Measurements from ENCODE around the gene BRIP1.
"Not testable (repeated sequence)": the region's sequence is repeated elsewhere in the genome, so short reads cannot be mapped to it uniquely, and the experiment has no call there.

Gene BRIP1

DNA sequence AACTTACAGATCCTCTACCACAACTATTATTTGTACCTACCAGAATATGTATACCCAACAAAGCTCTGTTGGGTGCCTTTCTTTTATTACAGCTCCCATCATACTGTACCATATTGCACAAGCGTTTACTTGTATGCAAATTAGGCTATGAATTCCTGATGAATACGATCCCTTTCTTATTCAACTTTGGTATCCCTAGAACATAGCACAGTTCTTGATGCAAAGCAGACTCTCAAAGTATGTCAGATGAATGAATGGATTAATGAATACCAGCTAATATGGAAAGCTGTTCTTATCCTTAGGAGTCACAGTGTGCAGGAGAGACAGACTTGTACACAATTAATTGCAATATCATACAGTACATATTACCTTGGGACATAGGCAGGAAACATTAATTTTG is 192.6 kb downstream of the BRIP1 start:
- DNase-seq (ENCODE audit: low read depth in 3 of 3, low spot score in 1 of 3) = no peak

DNA sequence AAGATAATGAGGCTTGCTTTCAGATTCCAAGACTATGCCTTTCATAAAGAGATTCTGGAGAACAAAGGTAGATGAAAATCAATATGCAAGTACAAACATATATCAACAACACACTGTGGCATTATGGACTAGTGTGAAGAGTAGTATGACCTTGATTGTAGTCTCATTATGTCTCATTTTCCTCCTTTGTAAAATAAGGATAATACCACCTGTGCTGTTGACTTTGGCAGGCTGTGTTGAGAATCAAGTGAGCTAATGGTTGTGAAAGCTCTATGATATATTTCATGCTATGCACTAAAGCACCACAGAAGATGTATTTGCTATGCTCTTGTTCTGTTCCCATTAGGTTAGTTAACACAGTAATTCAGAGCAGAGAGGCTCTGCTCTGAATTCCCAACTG is 193.8 kb downstream of the BRIP1 start:
- DNase-seq (ENCODE audit: low read depth in 3 of 3, low spot score in 1 of 3) = no peak

DNA sequence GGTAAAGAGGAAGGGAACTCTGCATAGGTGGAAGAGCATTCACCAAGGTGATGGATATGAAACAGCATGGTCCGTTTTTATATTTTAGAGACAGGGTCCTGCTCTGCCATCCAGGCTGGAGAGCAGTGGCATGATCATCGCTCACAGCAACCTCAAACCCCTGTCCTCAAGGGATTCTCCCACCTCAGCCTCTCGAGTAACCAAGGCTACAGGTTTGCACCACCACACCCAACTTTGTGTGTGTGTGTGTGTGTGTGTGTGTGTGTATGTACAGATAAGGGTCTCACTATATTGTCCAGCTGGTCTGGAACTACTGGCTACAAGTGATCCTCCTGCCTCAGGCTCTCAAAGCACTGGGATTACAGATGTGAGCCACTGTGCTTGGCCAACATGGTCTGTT is 194.8 kb downstream of the BRIP1 start:
- DNase-seq (ENCODE audit: low read depth in 3 of 3, low spot score in 1 of 3) = no peak

DNA sequence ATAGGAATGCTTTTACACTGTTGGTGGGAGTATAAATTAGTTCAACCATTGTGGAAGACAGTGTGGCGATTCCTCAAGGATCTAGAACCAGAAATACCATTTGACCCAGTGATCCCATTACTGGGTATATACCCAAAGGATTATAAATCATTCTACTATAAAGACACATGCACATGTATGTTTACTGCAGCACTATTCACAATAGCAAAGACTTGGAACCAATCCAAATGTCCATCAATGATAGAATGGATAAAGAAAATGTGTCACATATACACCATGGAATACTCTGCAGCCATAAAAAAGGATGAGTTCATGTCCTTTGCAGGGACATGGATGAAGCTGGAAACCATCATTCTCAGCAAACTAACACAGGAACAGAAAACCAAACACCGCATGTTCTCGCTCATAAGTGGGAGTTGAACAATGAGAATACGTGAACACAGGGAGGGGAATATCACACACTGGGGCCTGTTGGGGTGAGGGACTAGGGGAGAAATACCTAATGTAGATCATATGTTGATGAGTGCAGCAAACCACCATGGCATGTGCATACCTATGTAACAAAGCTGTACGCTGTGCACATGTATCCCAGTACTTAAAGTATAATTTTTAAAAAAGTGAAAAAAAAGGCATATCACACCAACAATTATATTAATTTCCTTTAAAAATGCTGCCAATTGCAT is 196.8 kb downstream of the BRIP1 start:
- DNase-seq (ENCODE audit: low read depth in 3 of 3, low spot score in 1 of 3) = not testable (repeated sequence)

DNA sequence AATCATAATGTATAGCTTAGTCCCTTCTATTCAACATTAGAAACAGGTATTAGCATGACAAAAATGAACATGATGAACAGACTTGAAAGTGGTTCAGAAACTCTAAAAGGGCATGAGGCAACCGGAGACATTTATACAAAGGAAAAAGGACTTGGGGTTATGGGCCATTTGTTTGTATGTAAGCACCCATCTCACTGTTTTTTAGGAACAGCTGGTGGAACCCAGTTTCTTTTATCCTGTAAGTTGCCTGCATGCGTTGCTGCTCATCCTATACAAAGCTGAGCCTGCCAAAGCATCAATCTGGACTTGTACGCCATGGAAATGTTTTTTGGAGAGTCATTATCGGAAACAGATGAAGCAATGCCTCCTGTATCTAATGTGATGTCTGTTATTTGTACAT is 200.0 kb downstream of the BRIP1 start:
- no peak for DNase-seq (ENCODE audit: low read depth in 3 of 3, low spot score in 1 of 3)

DNA sequence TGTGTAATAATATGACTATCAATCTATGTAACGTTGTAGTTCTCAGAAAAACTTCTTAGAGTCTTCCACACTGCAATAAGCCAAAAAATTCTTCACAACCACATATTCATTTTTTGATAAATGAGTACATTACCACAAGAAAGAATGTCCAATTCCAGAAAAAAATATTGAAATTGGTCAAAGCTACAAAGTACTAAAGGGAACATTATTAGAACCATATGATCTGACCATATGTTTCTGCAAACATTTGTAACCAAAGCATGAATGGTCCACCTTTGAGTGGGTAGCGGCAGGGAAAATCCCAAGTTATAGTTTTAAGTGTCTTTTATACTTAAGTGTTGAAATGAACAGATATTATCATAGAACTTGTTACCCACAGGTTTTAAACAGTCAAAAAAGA is 200.6 kb downstream of the BRIP1 start:
- DNase-seq (ENCODE audit: low read depth in 3 of 3, low spot score in 1 of 3) = no peak

DNA sequence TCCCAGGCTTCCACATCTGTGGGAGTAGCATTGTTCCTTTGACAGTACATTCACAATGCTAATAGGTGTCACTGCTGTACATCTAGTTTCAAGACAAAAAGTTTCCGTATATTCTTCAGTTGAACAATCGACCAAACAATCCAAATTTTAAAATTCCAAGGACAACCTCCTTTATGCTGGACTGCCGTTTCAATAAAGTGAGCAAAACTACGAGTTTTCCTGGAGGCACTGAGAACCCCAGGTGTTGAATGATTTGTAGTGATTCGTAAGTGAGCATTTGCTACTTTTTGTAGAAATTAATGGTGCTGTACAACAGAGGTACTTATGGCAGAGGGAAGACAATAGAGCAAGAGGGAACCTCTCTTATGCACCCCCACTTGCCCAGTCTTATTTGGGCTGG is 201.1 kb downstream of the BRIP1 start:
- DNase-seq (ENCODE audit: low read depth in 3 of 3, low spot score in 1 of 3) = no peak

DNA sequence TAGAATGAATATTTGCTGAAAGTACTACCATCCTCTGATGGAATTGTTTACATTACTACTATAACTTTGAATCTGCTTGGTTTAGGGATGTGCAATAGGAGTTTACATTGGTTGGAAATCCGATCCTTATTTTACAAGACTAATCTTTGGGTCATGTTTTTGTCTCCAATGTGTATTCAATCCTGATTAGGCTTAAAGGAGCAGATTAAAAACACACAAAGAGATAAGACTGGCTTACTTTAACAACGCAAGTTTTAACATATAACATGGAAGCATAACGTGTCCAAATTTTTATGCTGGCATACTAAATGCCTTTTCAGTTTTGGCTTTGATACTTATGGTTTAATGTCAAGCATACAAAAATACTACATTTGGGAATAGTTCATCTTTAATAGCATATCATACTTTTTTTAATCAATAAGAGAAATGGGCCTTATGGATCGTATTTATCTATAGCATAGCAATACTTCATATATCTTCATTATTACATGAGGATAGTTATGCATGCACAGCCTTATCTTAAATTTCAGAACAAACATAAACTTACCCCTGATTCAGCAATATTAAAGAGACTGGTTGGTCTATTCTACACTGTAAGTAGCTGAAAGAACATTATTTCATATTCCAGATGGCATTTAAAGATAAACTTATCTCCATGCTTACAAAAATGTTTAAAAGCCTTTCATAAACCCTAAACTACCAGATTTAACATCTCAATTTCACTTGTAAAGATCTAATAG is 202.4 kb downstream of the BRIP1 start:
- no peak for DNase-seq (ENCODE audit: low read depth in 3 of 3, low spot score in 1 of 3)

DNA sequence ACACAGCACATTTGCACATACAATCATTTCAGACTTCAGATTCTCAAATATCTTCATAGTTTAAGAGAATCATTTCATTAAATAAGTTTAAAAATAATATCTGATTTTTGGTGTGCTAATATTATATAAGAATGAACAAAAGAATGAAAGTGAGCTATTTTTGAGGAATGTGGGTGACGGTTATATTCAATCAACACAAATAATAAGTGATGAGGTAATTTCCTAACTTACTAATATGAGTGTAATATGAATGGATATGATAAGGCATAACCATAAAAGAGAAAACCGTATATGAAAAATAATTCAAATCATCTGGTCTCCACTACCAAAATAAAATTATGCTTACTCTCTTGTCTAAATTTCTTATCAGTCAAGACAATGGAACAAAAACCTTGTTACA is 203.9 kb downstream of the BRIP1 start:
- no peak for DNase-seq (ENCODE audit: low read depth in 3 of 3, low spot score in 1 of 3)

DNA sequence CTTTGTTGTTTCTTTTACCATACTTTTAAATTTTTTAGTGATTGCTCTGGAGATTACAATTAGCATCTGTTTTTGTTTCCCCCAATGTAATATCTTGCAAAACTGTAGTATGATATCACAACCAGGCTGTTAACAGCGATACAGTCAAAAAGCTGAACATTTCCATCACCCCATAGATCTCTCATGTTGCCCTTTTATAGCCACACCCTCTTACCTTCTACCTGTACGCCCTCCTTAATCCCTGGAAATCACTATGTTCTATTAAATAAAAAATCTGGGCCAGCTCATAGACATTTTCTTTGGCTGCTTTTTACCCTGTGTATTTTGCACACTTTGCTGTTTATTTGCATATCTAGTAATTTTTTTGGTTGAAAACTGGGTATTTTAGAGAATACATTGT is 205.1 kb downstream of the BRIP1 start:
- DNase-seq (ENCODE audit: low read depth in 3 of 3, low spot score in 1 of 3) = no peak

DNA sequence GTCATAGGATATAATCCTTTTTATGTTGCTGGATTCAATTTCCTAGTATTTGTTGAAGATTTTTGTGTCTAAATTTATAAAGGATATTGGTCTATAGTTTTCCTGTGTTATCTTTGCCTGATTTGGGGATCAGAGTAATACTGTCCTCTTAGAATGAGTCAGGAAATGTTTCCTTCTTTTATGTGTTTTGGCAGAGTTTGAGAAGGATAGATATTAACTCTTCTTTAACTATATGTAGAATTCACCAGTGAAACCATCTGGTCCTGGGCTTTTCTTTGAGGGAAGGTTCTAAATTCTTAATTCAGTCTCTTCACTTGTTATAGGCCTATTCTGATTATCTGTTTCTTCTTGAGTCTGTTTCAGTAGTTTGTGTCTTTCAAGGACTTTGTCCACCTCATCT is 206.0 kb downstream of the BRIP1 start:
- DNase-seq (ENCODE audit: low read depth in 3 of 3, low spot score in 1 of 3) = no peak

DNA sequence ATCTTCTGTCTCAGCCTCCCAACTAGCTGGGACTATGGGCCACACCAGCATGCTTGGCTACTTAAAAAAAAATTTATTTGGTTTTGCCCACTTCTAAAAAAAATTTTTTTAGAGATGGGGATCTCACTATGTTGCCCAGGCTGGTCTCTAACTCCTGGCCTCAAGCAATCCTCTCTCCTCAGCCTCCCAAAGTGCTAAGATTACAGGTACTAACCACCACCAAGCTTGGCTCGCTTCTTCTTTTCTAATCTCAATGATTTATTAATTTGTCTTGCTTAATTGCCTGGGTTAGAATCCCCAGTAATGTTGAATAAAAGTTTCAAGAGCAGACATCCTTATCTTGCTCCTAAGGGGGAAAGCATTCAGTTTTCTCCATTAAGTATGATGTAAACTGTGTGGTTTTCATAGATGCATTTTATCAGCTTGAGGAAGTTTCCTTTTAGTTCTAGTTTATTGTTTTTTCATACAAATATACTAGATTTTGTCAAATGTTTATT is 206.6 kb downstream of the BRIP1 start:
- no peak for DNase-seq (ENCODE audit: low read depth in 3 of 3, low spot score in 1 of 3)

DNA sequence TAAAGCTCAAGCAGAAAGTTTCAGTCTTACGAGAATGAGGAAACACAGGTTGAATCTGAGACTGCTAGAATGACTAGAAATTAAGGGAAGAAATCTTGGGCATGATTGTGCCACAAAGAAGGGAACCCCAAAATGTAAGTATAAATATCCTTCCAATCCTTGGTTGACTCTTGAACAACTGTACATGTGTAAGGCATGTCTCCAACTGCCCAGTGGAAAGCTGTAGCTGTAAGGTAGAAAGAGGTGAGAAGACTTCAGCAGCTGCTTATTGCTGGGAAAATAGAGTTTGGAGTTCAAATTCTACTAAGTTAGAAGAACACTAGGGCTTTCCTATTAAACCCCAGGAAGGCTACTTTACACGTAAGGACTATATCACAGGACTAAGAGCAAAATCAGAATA is 212.6 kb downstream of the BRIP1 start:
- DNase-seq (ENCODE audit: low read depth in 3 of 3, low spot score in 1 of 3) = no peak

DNA sequence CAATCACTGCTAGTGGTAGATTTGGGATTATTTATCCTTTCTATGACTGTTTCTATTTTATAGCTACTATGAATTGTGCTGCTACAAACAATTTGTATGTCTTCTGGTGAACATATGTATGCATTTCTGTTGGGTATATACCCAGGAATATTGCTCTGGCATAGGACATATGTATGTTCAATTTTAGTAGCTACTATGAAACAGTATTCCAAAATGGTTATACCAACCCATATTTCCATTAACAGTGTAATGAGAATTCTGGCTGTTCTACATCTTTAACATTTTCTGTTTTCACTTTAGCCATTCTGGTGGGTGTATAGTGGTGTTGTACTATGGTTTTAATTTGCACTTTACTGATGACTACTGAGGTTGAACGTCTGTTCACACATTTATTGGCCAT is 214.7 kb downstream of the BRIP1 start:
- DNase-seq (ENCODE audit: low read depth in 3 of 3, low spot score in 1 of 3) = no peak

DNA sequence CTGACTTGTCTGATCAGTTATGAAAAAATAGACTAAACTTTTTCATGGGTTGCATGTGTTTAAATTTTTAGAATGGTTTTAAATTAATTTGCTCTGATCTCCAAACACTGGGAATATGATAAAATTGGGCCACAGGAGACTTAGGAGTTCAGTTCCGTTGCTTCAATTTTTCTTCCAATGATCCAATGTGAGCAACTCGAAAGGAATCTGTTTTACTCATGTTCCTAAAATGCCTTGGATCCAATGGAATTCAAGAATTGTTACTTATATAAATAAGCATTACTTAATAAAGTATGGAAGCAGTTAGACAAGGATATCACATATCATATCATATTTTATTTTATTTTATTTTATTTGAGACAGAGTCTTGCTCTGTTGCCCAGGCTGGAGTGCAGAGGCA is 216.3 kb downstream of the BRIP1 start:
- no peak for DNase-seq (ENCODE audit: low read depth in 3 of 3, low spot score in 1 of 3)

DNA sequence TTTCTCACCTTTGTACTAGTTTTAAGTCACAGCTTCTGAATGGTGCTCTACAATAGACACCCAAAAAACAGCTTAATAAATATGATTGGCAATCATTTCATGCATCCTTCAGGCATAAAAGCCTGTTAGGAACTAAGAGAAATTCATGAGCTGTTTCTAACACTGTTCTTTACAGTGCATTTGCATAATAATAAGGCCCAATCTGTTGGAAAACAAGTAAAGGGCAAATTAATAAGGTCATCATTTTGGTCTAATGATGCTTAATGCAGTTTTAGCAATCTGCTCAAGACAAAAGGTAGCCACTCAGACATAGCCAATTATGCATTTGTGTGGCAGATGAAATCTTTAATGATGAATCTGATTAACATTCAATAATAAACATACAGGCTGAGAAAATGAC is 216.8 kb downstream of the BRIP1 start:
- DNase-seq (ENCODE audit: low read depth in 3 of 3, low spot score in 1 of 3) = no peak

DNA sequence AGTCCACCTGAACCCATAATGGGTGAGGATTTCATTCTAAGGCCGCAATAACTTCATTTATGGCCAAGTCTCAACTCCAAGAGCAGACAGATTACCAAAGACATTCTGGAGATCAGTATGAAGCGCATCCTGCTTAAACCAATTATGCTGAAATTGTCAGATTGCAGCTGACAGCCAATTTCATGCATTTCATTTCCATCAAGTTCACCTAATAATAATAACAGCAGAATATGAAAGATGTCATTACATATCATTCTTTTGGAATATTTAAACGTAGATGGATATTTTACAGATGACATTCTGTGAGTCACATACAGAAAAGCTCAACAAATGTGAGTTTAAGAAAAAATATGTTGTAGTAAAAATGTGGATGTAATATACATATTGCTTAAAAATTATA is 217.4 kb downstream of the BRIP1 start:
- DNase-seq (ENCODE audit: low read depth in 3 of 3, low spot score in 1 of 3) = no peak

DNA sequence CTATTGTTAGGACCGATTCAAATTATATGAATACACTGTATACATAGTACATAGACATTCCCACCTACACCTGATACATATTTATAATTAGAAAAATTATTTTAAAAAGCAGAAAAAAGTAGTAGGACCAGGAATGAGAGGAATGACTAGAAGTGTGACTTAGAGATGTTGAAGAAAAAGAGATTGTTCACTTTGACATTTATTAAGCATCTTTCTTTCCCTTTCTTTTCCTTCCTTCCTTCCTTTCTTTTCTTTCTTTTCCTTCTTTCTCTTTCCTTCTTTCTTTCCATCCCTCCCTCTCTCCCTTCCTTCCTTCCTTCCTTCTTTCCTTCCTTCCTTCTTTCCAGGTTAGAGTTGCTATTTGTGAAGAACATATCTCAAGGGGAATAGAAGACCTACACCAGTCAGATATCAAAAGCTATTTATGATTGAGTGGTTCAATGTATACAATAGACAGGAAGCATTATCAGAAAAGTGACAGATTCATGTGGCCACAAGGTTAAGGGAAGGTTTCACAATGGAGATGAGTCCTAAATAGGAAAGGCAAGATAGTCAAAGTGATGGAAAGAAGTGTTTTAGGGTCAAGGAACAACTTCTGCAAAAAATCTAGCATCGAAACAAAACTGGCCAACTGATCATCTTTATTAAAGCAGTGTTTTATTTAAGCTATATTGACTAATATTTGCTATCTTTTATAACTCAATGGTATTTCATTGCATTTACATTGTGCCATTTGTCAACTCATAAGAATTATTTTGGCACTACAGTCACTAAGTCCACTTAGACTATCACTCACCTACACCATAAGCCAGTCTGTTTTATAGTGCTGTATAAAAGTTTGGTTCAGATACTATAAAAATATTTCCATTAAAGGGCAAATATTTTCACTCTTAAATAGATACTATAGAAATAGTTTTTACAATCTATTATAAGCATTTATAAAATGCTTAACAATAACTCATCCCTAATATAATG is 218.2 kb downstream of the BRIP1 start:
- DNase-seq (ENCODE audit: low read depth in 3 of 3, low spot score in 1 of 3) = no peak

DNA sequence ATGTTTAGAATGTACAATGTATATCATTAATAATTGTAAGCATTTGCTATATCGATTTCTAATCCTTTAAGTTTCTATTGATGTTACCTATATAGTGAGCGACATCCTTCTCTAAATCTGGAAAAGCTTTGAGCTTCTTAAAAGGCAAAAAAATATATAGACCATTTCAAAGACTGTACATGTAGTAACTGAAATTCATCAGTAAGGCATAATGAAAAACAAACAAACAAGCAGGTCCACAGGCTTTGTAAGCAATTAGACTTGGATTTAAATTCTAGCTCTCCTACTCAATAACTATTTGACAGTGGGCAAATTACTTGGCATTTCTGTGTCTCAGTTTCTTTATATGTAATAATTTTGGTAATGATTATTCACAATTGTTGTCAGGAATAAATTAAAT is 220.6 kb downstream of the BRIP1 start:
- no peak for DNase-seq (ENCODE audit: low read depth in 3 of 3, low spot score in 1 of 3)

DNA sequence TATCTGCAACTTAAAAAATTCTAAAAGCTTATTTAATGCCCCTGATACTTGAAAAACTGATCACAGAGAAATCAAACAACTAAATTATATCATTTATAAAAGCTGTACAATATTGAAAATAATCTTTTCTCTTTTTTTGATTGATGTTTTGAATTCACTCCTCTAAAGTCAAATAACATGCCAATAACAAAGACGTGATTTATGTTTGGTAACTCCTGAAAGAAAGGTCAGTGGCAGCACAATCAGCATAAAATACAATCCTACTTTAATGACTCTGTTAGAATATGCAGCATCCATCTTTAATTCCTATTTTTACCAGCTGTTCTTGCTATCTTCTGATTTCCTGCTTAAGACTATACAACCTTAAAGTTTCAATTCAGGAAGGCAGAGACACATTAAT is 221.6 kb downstream of the BRIP1 start:
- DNase-seq (ENCODE audit: low read depth in 3 of 3, low spot score in 1 of 3) = no peak

DNA sequence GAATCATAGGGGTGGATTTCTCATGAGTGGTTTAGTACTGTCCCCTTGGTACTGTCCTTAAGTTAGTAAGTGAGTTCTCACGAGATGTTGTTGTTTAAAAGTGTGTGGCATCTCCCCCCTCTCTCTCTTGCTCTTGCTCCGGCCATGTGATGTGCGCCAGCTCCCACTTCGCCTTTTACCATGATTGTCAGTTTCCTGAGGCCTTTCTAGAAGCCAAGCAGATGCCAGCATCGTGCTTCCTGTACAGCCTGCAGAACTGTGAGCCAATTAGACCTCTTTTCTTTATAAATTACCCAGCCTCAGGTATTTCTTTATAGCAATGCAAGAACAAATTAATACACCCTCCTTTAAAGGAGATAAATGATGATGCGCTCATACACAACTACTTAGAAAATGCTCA is 222.2 kb downstream of the BRIP1 start:
- DNase-seq (ENCODE audit: low read depth in 3 of 3, low spot score in 1 of 3) = no peak

DNA sequence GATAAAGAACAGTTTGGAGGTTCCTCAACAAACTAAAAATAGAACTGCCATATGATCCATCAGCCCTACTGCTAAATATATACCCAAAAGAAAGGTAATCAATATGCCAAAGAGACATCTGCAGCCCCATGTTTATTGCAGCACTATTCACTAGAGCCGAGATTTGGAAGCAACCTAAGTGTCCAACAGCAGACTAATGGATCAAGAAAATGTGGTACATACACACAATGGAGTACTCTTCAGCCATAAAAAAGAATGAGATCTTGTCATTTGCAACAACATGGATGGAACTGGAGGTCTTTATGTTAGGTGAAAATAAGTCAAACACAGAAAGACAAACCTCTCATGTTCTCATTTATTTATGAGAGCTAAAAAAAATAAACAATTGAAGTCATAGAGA is 223.5 kb downstream of the BRIP1 start:
- DNase-seq (ENCODE audit: low read depth in 3 of 3, low spot score in 1 of 3) = no peak

Data from stimulated activated CD4-positive, alpha-beta T cell treated with anti-CD3 and anti-CD28 coated beads, TNF-alpha, amount 100 ng/mL, for 1 hour (primary cell).